HL-60 (cell line): ENCODE data around the gene ARL8A.

Source experiments
- DNase-seq, 2 experiments: peaks; one replicate each; pipeline ENCODE4 v3.0.0-alpha.2; 2010 to 2020; ENCODE audit warnings: low read depth in 1 of 2, low spot score in 1 of 2
- H3K27ac ChIP-seq: fragments of 250-450 bp; sonication (Bioruptor Pico); replicated peaks from 2 replicates; pipeline ENCODE4 v1.5.1; 2020; ENCODE audit warnings: mild to moderate bottlenecking, moderate library complexity
- H3K27me3 ChIP-seq: fragments of 250-450 bp; sonication (Bioruptor Pico); 2 replicates; pipeline ENCODE4 v1.5.1; 2021; ENCODE audit warnings: mild to moderate bottlenecking, moderate library complexity; ENCODE audit not compliant: insufficient read depth, poor library complexity, severe bottlenecking
- H3K4me3 ChIP-seq: replicated peaks from 2 replicates; pipeline ENCODE4 v1.5.1; 2011; ENCODE audit warnings: mild to moderate bottlenecking, control low read depth, low read length; ENCODE audit not compliant: insufficient read depth
- CTCF ChIP-seq: IDR thresholded peaks from one replicate; pipeline ENCODE4 v1.5.1; 2011; ENCODE audit warnings: low read length, control low read depth, inconsistent platforms; ENCODE audit not compliant: insufficient read depth
- GABPA ChIP-seq: IDR thresholded peaks from 2 replicates; pipeline ENCODE4 v1.6.1; 2012; ENCODE audit warnings: low read depth
- POLR2AphosphoS5 ChIP-seq: IDR thresholded peaks from 2 replicates; pipeline ENCODE4 v1.6.1; 2012; ENCODE audit warnings: low read depth
- REST ChIP-seq: IDR thresholded peaks from 2 replicates; pipeline ENCODE4 v1.6.1; 2012; ENCODE audit warnings: low read depth; ENCODE audit not compliant: insufficient replicate concordance
- SPI1 ChIP-seq: IDR thresholded peaks from 2 replicates; pipeline ENCODE4 v1.6.1; 2012; ENCODE audit warnings: low read depth, mild to moderate bottlenecking, borderline replicate concordance

ARL8A gene

GRCh38 chr1:202123336-202123813 lies 21.2 kb downstream of the ARL8A start:
- Histone ChIP-seq H3K27ac (no peak overlapping the region), H3K4me3 (no peak overlapping the region), H3K27me3 (no peaks in the 10 kb centered on the region)
- no peak for DNase-seq
- TF ChIP-seq POLR2AphosphoS5, result no peak
- no peak for TF ChIP-seq GABPA
- TF ChIP-seq SPI1, result no peak
- no peak for TF ChIP-seq REST
- TF ChIP-seq CTCF, result no peak

GRCh38 chr1:202122639-202123335 lies 21.8 kb downstream of the ARL8A start, which contains the start of gene GPR37L1:
TSS of gene GPR37L1 (plus strand) at chr1:202122917. CDS start at chr1:202122964, 47 bp downstream.
- no peak within 1 kb of the TSS for H3K27ac ChIP-seq
- no peak within 1 kb of the TSS for H3K4me3 ChIP-seq
- no peak for DNase-seq
- TF ChIP-seq SPI1, result no peak
- no peak for TF ChIP-seq POLR2AphosphoS5
- H3K27me3 ChIP-seq, result no peaks in the 10 kb centered on the region

GRCh38 chr1:202121006-202121405 lies 23.5 kb downstream of the ARL8A start:
- DNase-seq, result no peak
- H3K27me3 ChIP-seq, result no peaks in the 10 kb centered on the region
- TF ChIP-seq REST, result no peak
- TF ChIP-seq POLR2AphosphoS5, result no peak
- TF ChIP-seq GABPA, result no peak
- TF ChIP-seq CTCF, result no peak
- TF ChIP-seq SPI1, result no peak
- no peak overlapping the region for H3K27ac ChIP-seq
- no peak overlapping the region for H3K4me3 ChIP-seq

GRCh38 chr1:202117898-202118371 lies 26.6 kb downstream of the ARL8A start:
- no peak for TF ChIP-seq SPI1
- no peak for TF ChIP-seq POLR2AphosphoS5
- no peak for TF ChIP-seq REST
- no peak for TF ChIP-seq CTCF
- no peak for TF ChIP-seq GABPA
- H3K27me3 ChIP-seq, result no peaks in the 10 kb centered on the region
- H3K4me3 ChIP-seq, result no peak overlapping the region
- H3K27ac ChIP-seq, result no peak overlapping the region
- DNase-seq, result no peak
